Prostate gland (tissue), 2 donors: ENCODE measurements around the gene PTPN13.

Experiments
- CTCF ChIP-seq, 4 experiments: fragments of 200-600 bp in 2 of 4; fragments of 450-650 bp in 2 of 4; sonication (generic) in 2 of 4; IDR thresholded peaks; 1 replicate in 3 of 4; 2 replicates in 1 of 4; pipeline ENCODE4 v1.5.1; 2016 to 2019; ENCODE audit warnings: antibody characterized with exemption in 4 of 4, mild to moderate bottlenecking in 2 of 4, moderate library complexity in 2 of 4
- POLR2A ChIP-seq: fragments of 450-650 bp; IDR thresholded peaks from one replicate; pipeline ENCODE4 v1.6.1; 2016; ENCODE audit warnings: antibody characterized with exemption, mild to moderate bottlenecking
- POLR2AphosphoS5 ChIP-seq: sonication (generic); formaldehyde crosslinking; IDR thresholded peaks from one replicate; pipeline ENCODE4 v1.6.1; 2017; ENCODE audit warnings: antibody characterized with exemption

- TF ChIP-seq CTCF (IDR thresholded peaks at IDR 0.05), result no peak
- no peak for TF ChIP-seq POLR2A
- TF ChIP-seq POLR2AphosphoS5, result no peak
These were observed 254.9 kb downstream of the PTPN13 start, which contains the start of gene SLC10A6 for GRCh38 chr4:86848732-86849619.
